PC-9 (cell line): ENCODE results near the gene SYNDIG1. TPM values are rescaled to one million over a fixed set of nuclear protein-coding genes. Genes with fewer than 3 reads are reported as not detected.

ENCODE experiments used
- BruUV-seq: library from RNA; stranded (reverse); fragments of 400-500 nt; replicated peaks from 2 replicates; lab custom pipeline; 2021; lab: Mats Ljungman, UMichigan
- CTCF ChIA-PET: fragments of 300-600 bp; sonication (Branson Sonifier 250); formaldehyde crosslinking; loops from one replicate; lab custom pipeline; 2022; ENCODE audit warnings: antibody characterized with exemption; lab: Charles Lee
- POLR2A ChIA-PET: fragments of 300-600 bp; sonication (Branson Sonifier 250); formaldehyde crosslinking; loops from one replicate; lab custom pipeline; 2022; ENCODE audit warnings: antibody characterized with exemption; ENCODE audit not compliant: unreplicated experiment; lab: Charles Lee
- DNase-seq, 2 experiments: peaks; one replicate each; pipeline versions ENCODE4 v3.0.0 to v3.0.0-alpha.2; 2015 to 2022; ENCODE audit warnings: mixed read lengths in 1 of 2
- H2AFZ ChIP-seq: fragments of 200-600 bp; sonication (generic); 2 replicates; pipeline ENCODE4 v1.8.1; 2017; ENCODE audit warnings: antibody characterized with exemption
- H3F3A ChIP-seq: fragments of 200-600 bp; sonication (generic); 2 replicates; pipeline ENCODE4 v1.8.1; 2017; ENCODE audit warnings: antibody characterized with exemption, mild to moderate bottlenecking, low read depth; ENCODE audit not compliant: insufficient read depth
- H3K27ac ChIP-seq: fragments of 200-600 bp; sonication (generic); 2 replicates; pipeline ENCODE4 v1.6.1; 2016; ENCODE audit warnings: mixed run types
- H3K27me3 ChIP-seq: fragments of 200-600 bp; sonication (generic); 2 replicates; pipeline ENCODE4 v1.6.1; 2016; ENCODE audit warnings: low read depth, mixed run types; ENCODE audit not compliant: insufficient read depth
- H3K36me3 ChIP-seq: fragments of 200-600 bp; sonication (generic); 2 replicates; pipeline ENCODE4 v1.6.1; 2016; ENCODE audit warnings: low read depth, mixed run types
- H3K4me1 ChIP-seq: fragments of 200-600 bp; sonication (generic); replicated peaks from 2 replicates; pipeline ENCODE4 v1.6.1; 2016; ENCODE audit warnings: mixed run types; ENCODE audit not compliant: insufficient read depth
- H3K4me2 ChIP-seq: fragments of 200-600 bp; sonication (generic); 2 replicates; pipeline ENCODE4 v1.6.1; 2017; ENCODE audit warnings: mixed run types
- H3K4me3 ChIP-seq: fragments of 200-600 bp; sonication (generic); 2 replicates; pipeline ENCODE4 v1.6.1; 2016; ENCODE audit warnings: mixed run types
- H3K79me2 ChIP-seq: fragments of 200-600 bp; sonication (generic); 2 replicates; pipeline ENCODE4 v1.6.1; 2017; ENCODE audit warnings: low read depth, mixed run types
- H3K9me2 ChIP-seq: fragments of 200-600 bp; sonication (generic); 2 replicates; pipeline ENCODE4 v1.8.1; 2017; ENCODE audit warnings: mild to moderate bottlenecking; ENCODE audit not compliant: insufficient read depth
- H3K9me3 ChIP-seq: fragments of 200-600 bp; sonication (generic); 2 replicates; pipeline ENCODE4 v1.8.1; 2016; ENCODE audit warnings: low read depth; ENCODE audit not compliant: insufficient read depth
- H4K20me1 ChIP-seq: fragments of 200-600 bp; sonication (generic); 2 replicates; pipeline ENCODE4 v1.8.1; 2017; ENCODE audit not compliant: insufficient read depth
- EZH2 ChIP-seq: fragments of 200-600 bp; sonication (generic); IDR thresholded peaks from 2 replicates; pipeline ENCODE4 v1.8.0; 2017; ENCODE audit warnings: antibody characterized with exemption, low read depth
- intact Hi-C: fragments of 100-400 bp; cut with micrococcal nuclease; formaldehyde crosslinking; loops from one replicate; pipeline ENCODE4 v1.10.0; 2022; ENCODE audit not compliant: unreplicated experiment
- total RNA-seq: library from RNA; stranded (reverse); gene quantifications from 2 replicates; pipeline ENCODE4 v1.2.3, GENCODE V29; 2021
- TF ChIP-seq, protein P1 (sequence below): fragments of 200-600 bp; sonication (generic); conservative IDR thresholded peaks from 2 replicates; pipeline ENCODE4 v1.6.1; 2017; ENCODE audit warnings: mixed run types, antibody characterized with exemption, mild to moderate bottlenecking, moderate library complexity

The SYNDIG1 gene
- total RNA-seq, 1 experiment from 2014 or later: 0.17 TPM

DNA sequence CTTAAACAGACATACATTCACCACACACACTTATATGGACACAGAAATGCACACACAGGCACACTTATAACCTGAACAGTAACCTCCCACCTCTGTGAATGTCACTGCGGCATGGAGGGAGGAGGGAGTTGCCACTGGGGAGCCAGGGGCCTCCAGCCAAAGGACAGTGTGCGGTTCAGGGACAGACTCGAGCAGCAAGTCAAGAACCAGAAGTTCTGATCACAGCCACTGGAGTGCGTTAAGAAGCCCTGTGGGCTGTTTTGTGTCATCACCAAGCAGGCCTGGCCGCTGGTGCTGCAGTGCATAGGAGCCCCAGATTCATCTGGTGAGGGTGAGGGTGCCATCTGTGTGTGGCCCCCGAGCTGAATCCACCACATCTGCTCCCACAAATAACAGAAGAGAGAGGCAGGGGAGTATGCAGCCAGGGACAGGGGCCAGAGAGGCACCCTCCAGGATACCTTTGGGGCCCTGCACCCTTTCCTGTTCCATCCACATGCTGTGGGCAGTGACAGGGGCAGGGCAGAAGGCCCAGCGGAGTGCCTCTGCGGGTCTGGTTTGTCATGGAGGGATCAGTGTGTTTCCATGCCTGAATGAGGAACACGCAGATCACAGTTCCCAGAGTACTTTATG, 20.3 kb downstream of the SYNDIG1 start:
- no peak overlapping the region for H2AFZ ChIP-seq
- POLR2A ChIA-PET: no interaction called here
- H3K9me2 ChIP-seq: no peaks in the 10 kb centered on the region
- CTCF ChIA-PET: no interaction called here
- H3K9me3 ChIP-seq: no peaks in the 10 kb centered on the region
- no peaks in the 10 kb centered on the region for H4K20me1 ChIP-seq
- H3K27me3 ChIP-seq: no peaks in the 10 kb centered on the region
- no peaks in the 10 kb centered on the region for H3K79me2 ChIP-seq
- H3K4me1 ChIP-seq: no peaks in the 10 kb centered on the region
- H3K36me3 ChIP-seq: no peaks in the 10 kb centered on the region
- H3K4me2 ChIP-seq: no peak overlapping the region
- TF ChIP-seq EZH2: no peak
- TF ChIP-seq, protein P1, sequence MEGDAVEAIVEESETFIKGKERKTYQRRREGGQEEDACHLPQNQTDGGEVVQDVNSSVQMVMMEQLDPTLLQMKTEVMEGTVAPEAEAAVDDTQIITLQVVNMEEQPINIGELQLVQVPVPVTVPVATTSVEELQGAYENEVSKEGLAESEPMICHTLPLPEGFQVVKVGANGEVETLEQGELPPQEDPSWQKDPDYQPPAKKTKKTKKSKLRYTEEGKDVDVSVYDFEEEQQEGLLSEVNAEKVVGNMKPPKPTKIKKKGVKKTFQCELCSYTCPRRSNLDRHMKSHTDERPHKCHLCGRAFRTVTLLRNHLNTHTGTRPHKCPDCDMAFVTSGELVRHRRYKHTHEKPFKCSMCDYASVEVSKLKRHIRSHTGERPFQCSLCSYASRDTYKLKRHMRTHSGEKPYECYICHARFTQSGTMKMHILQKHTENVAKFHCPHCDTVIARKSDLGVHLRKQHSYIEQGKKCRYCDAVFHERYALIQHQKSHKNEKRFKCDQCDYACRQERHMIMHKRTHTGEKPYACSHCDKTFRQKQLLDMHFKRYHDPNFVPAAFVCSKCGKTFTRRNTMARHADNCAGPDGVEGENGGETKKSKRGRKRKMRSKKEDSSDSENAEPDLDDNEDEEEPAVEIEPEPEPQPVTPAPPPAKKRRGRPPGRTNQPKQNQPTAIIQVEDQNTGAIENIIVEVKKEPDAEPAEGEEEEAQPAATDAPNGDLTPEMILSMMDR: no peak
- H3K27ac ChIP-seq: no peak overlapping the region
- no peak overlapping the region for H3K4me3 ChIP-seq
- BruUV-seq: no TSS peak
- H3F3A ChIP-seq: no peaks in the 10 kb centered on the region
- intact Hi-C loops: loop anchor here (10.0 kb wide), 1 partner anchor 295 kb away; no protein-coding TSS in a partner anchor
- no peak for DNase-seq

DNA sequence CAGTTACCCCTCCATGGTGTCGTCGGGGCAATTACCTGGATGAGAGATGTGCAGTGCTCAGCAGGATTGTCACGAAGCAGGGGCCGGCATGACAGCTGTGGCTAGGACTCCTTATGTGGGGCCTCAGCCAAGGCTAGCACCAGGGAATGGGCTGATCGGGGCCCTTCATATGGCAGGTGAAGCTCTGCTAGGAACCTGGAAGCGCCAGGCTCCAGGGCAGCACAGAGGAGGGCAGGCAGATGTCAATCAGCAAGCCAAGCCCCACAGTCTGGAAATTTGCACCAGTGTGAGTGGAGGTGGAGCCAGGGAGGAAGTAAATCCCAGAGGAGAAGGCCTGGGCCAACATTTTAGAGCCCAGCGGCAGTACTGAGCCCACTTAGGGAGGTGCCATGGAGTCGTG, 21.2 kb downstream of the SYNDIG1 start:
- BruUV-seq: no TSS peak

DNA sequence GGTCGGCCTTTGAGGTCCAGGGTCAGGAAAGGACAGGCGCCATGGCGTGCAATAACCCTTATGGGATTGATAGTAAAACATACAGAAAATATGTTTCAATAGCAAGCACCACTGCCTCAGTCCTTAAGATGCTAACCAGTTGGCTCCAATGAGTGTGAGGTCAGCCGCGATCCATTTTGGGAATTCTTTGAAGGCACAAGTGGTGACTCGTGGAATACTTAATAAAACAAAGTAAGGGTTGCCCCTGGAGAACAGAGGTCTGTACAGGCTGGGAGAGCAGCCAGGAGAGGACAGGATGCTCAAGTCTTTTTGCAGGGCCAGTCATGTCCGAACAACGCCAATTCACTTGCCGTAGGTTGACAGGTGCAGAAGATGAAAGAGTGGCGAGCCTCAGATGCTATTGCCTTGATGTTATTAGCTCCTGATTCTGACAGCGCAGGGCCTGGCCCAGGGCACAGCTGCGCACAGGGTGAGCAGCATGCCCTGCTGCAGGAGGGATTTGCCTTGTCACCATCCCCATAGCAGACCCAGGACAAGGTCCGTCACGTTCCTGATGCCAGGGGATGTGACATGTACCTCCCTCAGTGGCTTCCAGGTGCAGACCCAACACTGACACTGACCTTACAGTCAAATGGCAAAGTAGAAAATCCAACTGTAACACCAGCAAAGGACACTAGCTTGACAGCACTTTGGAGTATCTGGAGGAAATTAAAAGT, 21.8 kb downstream of the SYNDIG1 start:
- Histone ChIP-seq H3F3A (no peaks in the 10 kb centered on the region), H2AFZ (no peak overlapping the region), H3K4me3 (no peak overlapping the region), H3K4me2 (no peak overlapping the region), H3K79me2 (no peaks in the 10 kb centered on the region), H4K20me1 (no peaks in the 10 kb centered on the region), H3K36me3 (no peaks in the 10 kb centered on the region), H3K4me1 (no peaks in the 10 kb centered on the region), H3K9me2 (no peaks in the 10 kb centered on the region), H3K27me3 (no peaks in the 10 kb centered on the region), H3K27ac (no peak overlapping the region), H3K9me3 (no peaks in the 10 kb centered on the region)
- DNase-seq: no peak
- no TSS peak for BruUV-seq
- intact Hi-C loops: loop anchor here (10.0 kb wide), 1 partner anchor 294 kb away; no protein-coding TSS in a partner anchor
- CTCF ChIA-PET: no interaction called here
- POLR2A ChIA-PET: no interaction called here
- no peak for TF ChIP-seq EZH2
- TF ChIP-seq, protein P1: no peak

More for the DNA sequence above, 21.2 kb downstream of the SYNDIG1 start:
- H3K9me3 ChIP-seq: no peaks in the 10 kb centered on the region
- H2AFZ ChIP-seq: no peak overlapping the region
- no peaks in the 10 kb centered on the region for H3K79me2 ChIP-seq
- no peak overlapping the region for H3K4me2 ChIP-seq
- H3F3A ChIP-seq: no peaks in the 10 kb centered on the region
- no peaks in the 10 kb centered on the region for H3K4me1 ChIP-seq
- TF ChIP-seq EZH2: no peak
- TF ChIP-seq, protein P1: no peak
- DNase-seq: no peak
- ChIA-PET CTCF (no interaction called here), POLR2A (no interaction called here)
- no peaks in the 10 kb centered on the region for H3K27me3 ChIP-seq
- no peak overlapping the region for H3K27ac ChIP-seq
- H3K36me3 ChIP-seq: no peaks in the 10 kb centered on the region
- H3K9me2 ChIP-seq: no peaks in the 10 kb centered on the region
- no peak overlapping the region for H3K4me3 ChIP-seq
- intact Hi-C loops: loop anchor here (10.0 kb wide), 1 partner anchor 294 kb away; no protein-coding TSS in a partner anchor
- H4K20me1 ChIP-seq: no peaks in the 10 kb centered on the region
